Fibroblast of mammary gland (primary cell): ENCODE measurements around the gene ANKRD44.

Experiments
- DNase-seq: peaks from one replicate; pipeline ENCODE4 v3.0.0-alpha.2; 2010; ENCODE audit warnings: low read depth
- H3K4me3 ChIP-seq: 2 replicates; pipeline ENCODE4 v1.5.1; 2011; ENCODE audit warnings: low read depth, mild to moderate bottlenecking, low read length, moderate library complexity; ENCODE audit not compliant: control insufficient read depth
- TF ChIP-seq, protein P1 (sequence below): conservative IDR thresholded peaks from 2 replicates; pipeline ENCODE4 v1.5.1; 2011; ENCODE audit warnings: low read depth, low read length, inconsistent platforms; ENCODE audit not compliant: control insufficient read depth, insufficient read depth

ANKRD44 gene

GRCh38 chr2:197196541-197197180 is 113.9 kb downstream of the ANKRD44 start:
- DNase-seq: no peak
- TF ChIP-seq, protein P1, sequence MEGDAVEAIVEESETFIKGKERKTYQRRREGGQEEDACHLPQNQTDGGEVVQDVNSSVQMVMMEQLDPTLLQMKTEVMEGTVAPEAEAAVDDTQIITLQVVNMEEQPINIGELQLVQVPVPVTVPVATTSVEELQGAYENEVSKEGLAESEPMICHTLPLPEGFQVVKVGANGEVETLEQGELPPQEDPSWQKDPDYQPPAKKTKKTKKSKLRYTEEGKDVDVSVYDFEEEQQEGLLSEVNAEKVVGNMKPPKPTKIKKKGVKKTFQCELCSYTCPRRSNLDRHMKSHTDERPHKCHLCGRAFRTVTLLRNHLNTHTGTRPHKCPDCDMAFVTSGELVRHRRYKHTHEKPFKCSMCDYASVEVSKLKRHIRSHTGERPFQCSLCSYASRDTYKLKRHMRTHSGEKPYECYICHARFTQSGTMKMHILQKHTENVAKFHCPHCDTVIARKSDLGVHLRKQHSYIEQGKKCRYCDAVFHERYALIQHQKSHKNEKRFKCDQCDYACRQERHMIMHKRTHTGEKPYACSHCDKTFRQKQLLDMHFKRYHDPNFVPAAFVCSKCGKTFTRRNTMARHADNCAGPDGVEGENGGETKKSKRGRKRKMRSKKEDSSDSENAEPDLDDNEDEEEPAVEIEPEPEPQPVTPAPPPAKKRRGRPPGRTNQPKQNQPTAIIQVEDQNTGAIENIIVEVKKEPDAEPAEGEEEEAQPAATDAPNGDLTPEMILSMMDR: no peak
- H3K4me3 ChIP-seq: no peak overlapping the region

GRCh38 chr2:197195518-197195917 is 115.1 kb downstream of the ANKRD44 start:
- TF ChIP-seq, protein P1: no peak
- no peak overlapping the region for H3K4me3 ChIP-seq
- DNase-seq: no peak

DNA sequence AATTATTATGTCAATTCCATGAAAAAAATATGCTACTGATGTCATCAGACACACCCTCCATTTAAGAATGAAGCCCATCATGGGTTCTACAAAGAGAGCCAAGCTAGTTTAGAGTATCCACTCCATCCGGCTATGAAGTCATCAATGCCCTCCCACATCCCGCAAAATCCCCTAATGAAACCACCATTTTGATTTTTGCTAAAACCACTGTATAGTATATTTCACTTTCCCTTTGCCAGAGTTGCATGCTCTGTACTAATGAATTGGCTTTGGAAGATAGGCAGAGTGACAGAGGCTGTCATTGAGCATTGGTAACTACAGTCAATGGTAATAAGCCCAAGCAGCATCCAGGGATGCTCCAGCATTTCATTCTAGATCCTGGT is 118.6 kb downstream of the ANKRD44 start:
- DNase-seq: no peak
- TF ChIP-seq, protein P1: no peak
- no peak overlapping the region for H3K4me3 ChIP-seq

DNA sequence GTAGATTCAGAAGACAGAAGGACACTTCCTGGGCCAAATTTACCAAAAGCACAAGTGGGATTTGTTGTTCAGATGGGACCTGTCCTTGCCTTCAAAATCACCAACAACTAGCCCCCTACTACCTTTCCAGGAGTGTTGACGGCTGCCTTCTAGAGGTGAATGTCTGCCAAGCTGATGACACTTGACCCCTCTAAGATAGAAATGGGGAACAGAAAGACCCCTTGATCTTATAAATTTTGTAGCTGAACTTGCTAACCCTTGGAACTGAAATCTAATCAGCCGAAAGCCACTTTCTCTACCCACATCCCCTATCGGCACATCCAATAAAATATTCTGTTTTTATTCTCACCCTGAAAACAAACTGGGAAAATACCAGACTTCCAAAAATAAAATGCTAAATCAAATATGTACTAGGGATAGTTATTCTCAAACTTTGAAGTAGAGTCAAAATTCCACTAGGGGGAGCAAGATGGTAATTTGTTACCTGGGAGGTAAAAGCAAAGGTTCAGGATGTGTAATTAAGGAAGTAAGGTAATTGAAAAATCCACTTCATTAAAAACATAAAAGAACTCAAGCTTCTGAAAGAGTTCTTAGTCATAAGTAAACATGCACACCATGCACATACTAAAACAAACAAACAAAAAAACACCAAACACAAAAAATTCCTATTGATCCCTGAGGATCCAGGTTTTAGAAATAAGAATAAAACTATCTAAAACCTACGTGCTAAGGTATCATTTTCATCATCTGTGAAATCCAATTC is 119.2 kb downstream of the ANKRD44 start:
- H3K4me3 ChIP-seq: no peak overlapping the region
- DNase-seq: peak; percentile 54
- TF ChIP-seq, protein P1: peak; percentile 65

GRCh38 chr2:197190100-197190432 is 120.5 kb downstream of the ANKRD44 start:
- TF ChIP-seq, protein P1: no peak
- no peak overlapping the region for H3K4me3 ChIP-seq
- DNase-seq: no peak

DNA sequence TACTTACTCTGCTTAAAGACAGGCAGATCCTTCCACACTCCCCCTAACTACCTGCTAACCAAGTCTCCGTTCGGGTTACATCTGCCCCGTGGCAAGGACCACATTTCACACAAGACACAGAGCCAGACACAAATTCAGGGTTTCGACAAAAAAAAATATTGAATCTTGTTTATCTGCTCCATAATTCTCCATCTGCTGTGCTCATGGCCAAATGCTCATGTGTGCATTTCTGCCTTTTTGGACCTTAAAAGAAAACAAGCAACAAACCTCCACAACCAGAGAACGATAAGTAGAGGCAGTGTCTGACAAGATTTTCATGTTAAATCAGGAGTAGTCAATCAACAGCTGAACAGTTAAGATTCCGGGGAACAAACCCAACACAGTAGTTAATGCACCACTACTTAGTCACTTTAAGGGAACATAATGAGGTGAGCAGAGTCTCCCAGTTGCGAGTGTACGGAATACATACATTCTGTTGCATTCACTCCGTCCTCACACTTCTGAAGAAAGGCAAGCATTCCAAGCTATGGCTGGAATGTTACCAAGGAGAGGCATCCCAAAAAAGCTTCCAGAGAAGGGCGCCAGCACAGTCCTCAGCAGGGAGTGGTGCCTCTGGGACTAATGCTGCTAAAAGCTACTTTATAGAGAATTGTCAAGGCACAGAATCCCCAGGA is 121.0 kb downstream of the ANKRD44 start:
- no peak overlapping the region for H3K4me3 ChIP-seq
- TF ChIP-seq, protein P1: no peak
- no peak for DNase-seq
